Esophagus muscularis mucosa (tissue), 4 donors: Measurements from ENCODE around the gene HNRNPLL. TPM values are rescaled to one million over a fixed set of nuclear protein-coding genes. Genes with fewer than 3 reads are reported as not detected.
"Not testable (repeated sequence)": the region's sequence is repeated elsewhere in the genome, so short reads cannot be mapped to it uniquely, and the experiment has no call there.

Experiments used
- DNase-seq: peaks from one replicate; pipeline ENCODE4 v3.0.0-alpha.2; 2017; ENCODE audit errors: extremely low spot score
- H3K27ac ChIP-seq, 4 donors: fragments of 200-600 bp; sonication (generic); replicated peaks in 1 of 4; 1 replicate in 3 of 4; 2 replicates in 1 of 4; pipeline ENCODE4 v1.5.1; 2016 to 2019; ENCODE audit warnings: mild to moderate bottlenecking in 1 of 4
- H3K27me3 ChIP-seq, 4 donors: fragments of 200-600 bp; sonication (generic); one replicate each; pipeline versions ENCODE4 v1.5.1 to v1.6.0; 2016 to 2019
- H3K36me3 ChIP-seq, 4 donors: fragments of 200-600 bp; sonication (generic); one replicate each; pipeline ENCODE4 v1.5.1; 2016 to 2019
- H3K4me1 ChIP-seq, 4 donors: fragments of 200-600 bp; sonication (generic); one replicate each; pipeline ENCODE4 v1.5.1; 2016 to 2019
- H3K4me3 ChIP-seq, 4 donors: fragments of 200-600 bp; sonication (generic); 1 replicate in 2 of 4; 2 replicates in 2 of 4; pipeline ENCODE4 v1.5.1; 2016 to 2019; ENCODE audit warnings: mild to moderate bottlenecking in 4 of 4, moderate library complexity in 1 of 4
- H3K9me3 ChIP-seq, 4 donors: fragments of 200-600 bp; sonication (generic); 1 replicate in 3 of 4; 2 replicates in 1 of 4; pipeline ENCODE4 v1.5.1; 2016 to 2019
- CTCF ChIP-seq, 3 experiments: fragments of 200-600 bp in 2 of 3; fragments of 450-650 bp in 1 of 3; sonication (generic) in 2 of 3; IDR thresholded peaks; one replicate each; pipeline ENCODE4 v1.5.1; 2017 to 2019; ENCODE audit warnings: antibody characterized with exemption in 3 of 3, mild to moderate bottlenecking in 2 of 3, moderate library complexity in 1 of 3
- EP300 ChIP-seq: sonication (generic); formaldehyde crosslinking; IDR thresholded peaks from one replicate; pipeline ENCODE4 v1.6.1; 2017; ENCODE audit warnings: antibody characterized with exemption
- POLR2A ChIP-seq: fragments of 450-650 bp; IDR thresholded peaks from one replicate; pipeline ENCODE4 v1.6.1; 2017; ENCODE audit warnings: antibody characterized with exemption, moderate library complexity, mild to moderate bottlenecking, low read depth
- POLR2AphosphoS5 ChIP-seq, 2 donors: sonication (generic); formaldehyde crosslinking; IDR thresholded peaks; one replicate each; pipeline ENCODE4 v1.6.1; 2017; ENCODE audit warnings: antibody characterized with exemption in 2 of 2
- WGBS: methylation state at CpG from one replicate; pipeline ENCODE4 v1.1.5; 2018; 5-methylcytosine and 5-hydroxymethylcytosine counted together
- intact Hi-C: fragments of 100-400 bp; cut with DNase I; formaldehyde crosslinking; loops from one replicate; pipeline ENCODE4 v1.15.1; 2023
- total RNA-seq, 4 donors: library from RNA; depleted of rRNA; stranded (reverse); fragments of >200 nt; gene quantifications; one replicate each; pipeline versions ENCODE4 v1.1.0 to v1.2.1, GENCODE V29; 2016

HNRNPLL gene
- total RNA-seq, 4 donors from 2014 or later: 50.2 to 61.5 (median 54.0) TPM

DNA sequence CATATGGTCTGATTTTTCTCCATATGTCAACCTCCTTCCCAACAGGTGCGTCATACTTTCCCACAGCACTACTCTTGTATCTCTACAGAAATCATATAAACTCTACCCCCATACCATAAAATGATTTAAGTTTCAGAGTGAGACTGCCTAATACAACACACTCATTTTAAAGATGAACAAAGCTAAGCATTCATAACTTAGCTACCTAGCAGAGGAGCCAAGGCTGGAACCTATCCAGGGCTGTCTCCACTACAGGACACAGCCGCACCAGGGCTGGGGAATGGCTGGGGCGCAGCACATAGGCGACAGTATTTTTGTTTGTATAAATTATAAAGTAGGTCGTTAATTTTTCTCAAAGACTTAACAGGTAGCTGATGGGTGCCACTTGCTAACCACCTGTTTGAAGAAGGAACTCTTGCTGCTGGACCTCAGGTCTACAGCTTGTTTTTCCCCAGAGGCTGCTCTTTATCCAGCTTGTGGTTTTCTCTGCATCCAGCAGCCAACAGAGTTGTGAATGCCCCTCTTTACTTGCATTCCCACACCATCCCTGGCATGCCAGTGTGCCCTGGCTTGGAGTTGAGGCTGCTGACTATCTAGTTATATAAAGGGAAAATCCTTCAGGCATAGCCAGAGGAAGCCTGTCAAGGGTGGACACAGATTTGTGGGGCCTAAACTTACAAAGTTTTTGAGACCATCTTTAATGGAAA lies 62.0 kb downstream of the HNRNPLL start:
- DNase-seq: peak; percentile 45
- Histone ChIP-seq H3K9me3 (no peaks in the 10 kb centered on the region), H3K27me3 (no peaks in the 10 kb centered on the region), H3K4me3 (no peak overlapping the region), H3K4me1 (peaks cover 7 to 38% (median 37%) of the 10 kb centered on the region in 4 donors), H3K36me3 (no peaks in the 10 kb centered on the region), H3K27ac (peak overlapping the region in 1 of 4 donors; percentile 53)
- intact Hi-C loops: no loop called here
- TF ChIP-seq POLR2AphosphoS5 (IDR thresholded peaks at IDR 0.05): peak in 1 of 2 donors; percentile 5
- no peak for TF ChIP-seq EP300
- no peak for TF ChIP-seq POLR2A
- no peak for TF ChIP-seq CTCF (IDR thresholded peaks at IDR 0.05)
- 56% methylated on average over 5 of the region's 5 CpGs for WGBS

DNA sequence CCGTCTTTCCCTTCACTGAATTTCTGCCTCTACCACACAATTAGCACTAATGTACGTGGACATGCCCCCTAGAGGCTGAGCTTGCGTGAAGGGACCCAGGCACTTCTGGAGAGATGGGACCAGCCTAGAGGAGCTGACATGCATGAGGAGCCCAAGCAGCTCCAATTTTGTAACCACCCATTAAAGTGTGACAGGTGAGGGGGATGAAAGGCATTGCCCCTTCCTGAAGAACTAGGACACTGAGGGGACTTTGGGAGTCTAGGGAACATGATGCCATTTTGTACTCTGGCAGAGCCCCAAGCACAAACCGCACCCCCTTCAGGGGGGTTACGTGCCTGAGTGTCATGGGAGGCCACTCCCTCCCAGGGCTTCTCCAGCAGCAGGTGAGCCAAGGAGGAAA lies 63.6 kb downstream of the HNRNPLL start:
- H3K9me3 ChIP-seq: no peaks in the 10 kb centered on the region
- no peak overlapping the region for H3K4me3 ChIP-seq
- no peaks in the 10 kb centered on the region for H3K27me3 ChIP-seq
- no peak overlapping the region for H3K27ac ChIP-seq
- WGBS: 83% methylated on average over 5 of the region's 5 CpGs
- intact Hi-C loops: loop anchor here (5.0 kb wide), 2 partner anchors 38 to 203 kb away; no protein-coding TSS in a partner anchor
- no peaks in the 10 kb centered on the region for H3K36me3 ChIP-seq
- peak; percentile 60 for DNase-seq
- H3K4me1 ChIP-seq: peaks cover 7 to 55% (median 52%) of the 10 kb centered on the region in 4 donors
- TF ChIP-seq EP300: no peak
- no peak for TF ChIP-seq CTCF (IDR thresholded peaks at IDR 0.05)
- TF ChIP-seq POLR2AphosphoS5 (IDR thresholded peaks at IDR 0.05): no peak
- TF ChIP-seq POLR2A: no peak

DNA sequence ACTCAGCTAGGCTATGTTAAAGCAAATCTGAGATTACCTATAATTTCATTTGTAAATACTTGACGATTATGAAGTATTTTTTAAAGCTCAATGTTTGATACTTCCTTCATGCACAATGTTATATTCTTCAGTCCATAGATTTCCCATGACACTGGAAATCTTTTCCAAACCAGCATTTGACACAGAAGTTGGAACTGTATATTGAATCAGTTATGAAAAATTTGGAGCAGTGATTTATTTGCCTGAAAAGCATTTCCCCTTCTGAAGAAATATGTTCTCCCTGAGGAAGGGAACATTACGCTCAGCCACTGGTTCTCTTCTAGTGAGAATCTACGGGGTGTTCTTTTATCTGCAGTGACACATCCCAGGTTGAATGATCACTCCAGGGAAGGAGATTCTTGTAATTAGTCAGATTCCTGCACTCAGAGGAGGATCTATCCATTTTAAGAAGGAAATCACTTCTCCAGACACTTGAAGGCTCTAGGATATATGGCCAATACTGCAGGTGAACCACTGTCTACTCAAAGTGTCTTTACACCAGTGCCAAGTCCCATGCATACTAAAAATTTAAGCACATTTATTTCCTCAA lies 64.7 kb downstream of the HNRNPLL start:
- intact Hi-C loops: loop anchor here (5.0 kb wide), 2 partner anchors 39 to 204 kb away; no protein-coding TSS in a partner anchor
- WGBS: 79% methylated on average over 3 of the region's 3 CpGs
- DNase-seq: no peak
- Histone ChIP-seq H3K36me3 (no peaks in the 10 kb centered on the region), H3K9me3 (no peaks in the 10 kb centered on the region), H3K4me1 (peaks cover 7 to 64% (median 60%) of the 10 kb centered on the region in 4 donors), H3K4me3 (no peak overlapping the region), H3K27ac (no peak overlapping the region), H3K27me3 (no peaks in the 10 kb centered on the region)
- TF ChIP-seq POLR2AphosphoS5 (IDR thresholded peaks at IDR 0.05) (no peak), POLR2A (no peak), CTCF (IDR thresholded peaks at IDR 0.05) (no peak), EP300 (no peak)

GRCh38 chr2:38537296-38537695 lies 65.4 kb downstream of the HNRNPLL start:
- H3K27me3 ChIP-seq, H3K4me3 ChIP-seq, DNase-seq, H3K36me3 ChIP-seq, H3K27ac ChIP-seq, H3K9me3 ChIP-seq: not testable (repeated sequence)
- peaks cover 4 to 57% (median 54%) of the 10 kb centered on the region in 4 donors for H3K4me1 ChIP-seq
- 91% methylated on average over 12 of the region's 13 CpGs for WGBS
- intact Hi-C loops: loop anchor here (5.0 kb wide), 2 partner anchors 40 to 205 kb away; no protein-coding TSS in a partner anchor

GRCh38 chr2:38535744-38536506 lies 66.8 kb downstream of the HNRNPLL start:
- peaks cover 4 to 44% (median 41%) of the 10 kb centered on the region in 4 donors for H3K4me1 ChIP-seq
- H3K4me3 ChIP-seq: peak overlapping the region; percentile 55 to 64 (median 58)
- peak; percentile 94 for DNase-seq
- TF ChIP-seq POLR2AphosphoS5 (IDR thresholded peaks at IDR 0.05) (peak; percentile 56 to 66), CTCF (IDR thresholded peaks at IDR 0.05) (peak; percentile 88 to 95 (median 95)), POLR2A (no peak)
- no peaks in the 10 kb centered on the region for H3K36me3 ChIP-seq
- H3K27ac ChIP-seq: peak overlapping the region; percentile 74 to 82 (median 79)
- WGBS: 4% methylated on average over 43 of the region's 53 CpGs
- intact Hi-C loops: loop anchor here (5.0 kb wide), 2 partner anchors 41 to 206 kb away; no protein-coding TSS in a partner anchor
- H3K9me3 ChIP-seq: no peaks in the 10 kb centered on the region
- no peaks in the 10 kb centered on the region for H3K27me3 ChIP-seq
